Measurements from ENCODE around the gene CELSR1.

GRCh38 chr22:46535876-46536536 is 1.4 kb downstream of the CELSR1 start:
- TF ChIP-seq POLR2A (IDR thresholded peaks at IDR 0.05) (no peak), CTCF (IDR thresholded peaks at IDR 0.05) (no peak)

All from thyroid gland (tissue), 4 donors.